ENCODE results near the gene CAMK4.

Gene CAMK4

DNA sequence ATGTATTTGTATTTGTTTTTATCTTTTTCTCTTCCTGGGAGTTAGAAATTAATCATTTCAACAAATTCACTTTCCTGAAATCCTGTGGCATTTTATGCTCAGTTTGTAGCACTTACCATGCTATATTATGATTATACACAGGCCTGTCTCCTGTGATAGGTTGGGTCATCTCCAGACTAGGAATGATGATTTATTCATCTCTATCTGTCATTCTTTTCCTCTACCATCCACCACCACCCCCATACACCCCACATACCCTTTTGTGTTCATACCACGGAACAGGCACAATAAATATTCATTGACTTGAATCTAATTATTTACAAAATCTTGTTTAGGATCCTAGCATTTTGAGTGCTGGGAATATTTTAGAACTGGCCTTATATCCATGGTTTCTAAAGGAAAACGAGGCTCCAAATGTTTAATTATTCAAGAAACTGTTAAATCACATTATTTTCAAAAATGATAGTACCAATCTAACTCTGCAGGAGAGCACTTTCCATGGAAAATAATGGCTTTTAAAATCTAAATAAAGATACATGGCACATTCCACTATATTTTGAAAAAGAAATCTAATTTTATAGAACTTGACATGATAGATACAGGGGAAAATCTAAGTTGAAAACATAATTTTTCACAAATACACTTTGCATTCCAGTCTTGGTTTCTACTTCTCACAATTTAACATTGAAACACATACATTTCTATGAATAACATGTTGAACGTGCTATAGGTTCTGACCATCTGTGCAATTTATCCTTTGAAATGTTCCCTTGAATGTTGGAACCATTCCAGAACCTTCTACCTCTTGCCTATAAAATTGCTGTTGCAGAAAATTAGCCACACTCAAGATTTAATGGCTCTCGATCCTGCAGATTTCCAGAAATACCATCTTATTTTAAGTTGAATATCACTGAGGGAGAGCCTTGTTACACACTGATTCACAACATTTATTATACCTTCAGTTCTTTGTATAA lies 198.8 kb downstream of the CAMK4 start:
- DNase-seq (ENCODE audit: low read depth in 2 of 2) = no peak

DNA sequence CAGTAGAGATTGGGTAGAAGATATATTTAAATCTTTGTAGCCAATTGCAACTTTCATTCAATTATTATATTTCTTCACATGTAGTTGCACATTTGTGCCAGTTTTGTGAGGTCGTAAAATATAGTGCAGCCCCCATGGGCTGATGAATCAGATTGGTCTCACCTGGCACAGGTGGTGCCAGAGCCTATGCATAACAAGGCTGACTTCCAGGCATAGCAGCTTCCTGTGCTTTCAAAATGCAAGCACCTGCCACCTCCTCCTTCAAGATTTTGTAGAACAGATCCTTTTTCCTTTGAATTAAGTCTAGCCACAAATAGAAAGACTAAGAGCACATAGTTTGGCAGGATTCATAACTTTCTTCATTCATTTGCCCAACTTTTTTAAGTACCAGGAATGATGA lies 201.0 kb downstream of the CAMK4 start:
- DNase-seq (ENCODE audit: low read depth in 2 of 2) = no peak

DNA sequence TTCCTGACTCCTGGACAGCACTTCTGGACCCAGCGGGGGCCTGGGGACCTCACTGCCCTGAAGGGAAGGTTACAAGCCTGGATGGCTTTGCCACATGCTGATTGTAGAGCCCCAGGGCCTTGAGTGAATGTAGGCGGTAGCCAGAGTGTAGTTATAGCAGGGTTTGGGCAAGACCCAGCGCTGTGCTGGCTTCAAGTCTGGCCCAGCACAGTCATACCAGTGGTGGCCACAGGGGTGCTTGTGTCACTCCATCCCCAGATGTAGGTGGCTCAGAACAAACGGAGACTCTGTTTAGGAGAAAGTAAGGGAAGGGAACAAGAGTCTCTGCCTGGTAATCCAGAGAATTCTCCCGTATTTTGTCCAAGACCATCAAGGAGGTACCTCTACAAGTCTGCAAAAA lies 203.6 kb downstream of the CAMK4 start:
- DNase-seq (ENCODE audit: low read depth in 2 of 2) = no peak

DNA sequence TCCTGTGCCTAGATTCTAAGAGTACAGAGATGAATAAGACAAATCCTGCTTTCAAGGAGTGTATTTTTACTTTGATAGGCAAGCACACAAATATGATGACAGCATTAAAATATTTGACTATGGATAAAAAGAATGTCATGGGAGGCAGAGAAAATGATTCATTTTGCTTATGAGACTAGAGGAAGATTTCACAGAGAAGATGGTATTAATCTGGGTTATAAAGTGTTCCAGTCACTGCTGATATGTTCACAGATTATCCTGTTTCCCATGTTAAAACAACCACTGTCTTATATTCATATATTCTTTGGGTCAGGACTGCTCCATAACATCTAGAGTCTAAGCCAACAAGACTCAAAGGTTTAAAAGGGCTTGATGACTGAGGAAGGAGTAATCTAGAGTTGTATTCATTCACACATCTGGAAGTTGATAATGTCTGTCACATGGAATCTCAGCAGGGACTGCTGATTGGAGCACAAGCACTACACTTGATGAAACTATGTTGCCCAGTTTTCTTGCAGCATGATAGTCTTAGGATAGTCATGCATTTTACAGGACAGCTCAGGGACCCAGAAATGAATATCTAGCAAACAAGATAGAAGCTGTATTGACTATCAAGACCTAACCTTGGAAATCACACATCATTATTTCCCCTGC lies 208.8 kb downstream of the CAMK4 start:
- no peak for DNase-seq (ENCODE audit: low read depth in 2 of 2)

DNA sequence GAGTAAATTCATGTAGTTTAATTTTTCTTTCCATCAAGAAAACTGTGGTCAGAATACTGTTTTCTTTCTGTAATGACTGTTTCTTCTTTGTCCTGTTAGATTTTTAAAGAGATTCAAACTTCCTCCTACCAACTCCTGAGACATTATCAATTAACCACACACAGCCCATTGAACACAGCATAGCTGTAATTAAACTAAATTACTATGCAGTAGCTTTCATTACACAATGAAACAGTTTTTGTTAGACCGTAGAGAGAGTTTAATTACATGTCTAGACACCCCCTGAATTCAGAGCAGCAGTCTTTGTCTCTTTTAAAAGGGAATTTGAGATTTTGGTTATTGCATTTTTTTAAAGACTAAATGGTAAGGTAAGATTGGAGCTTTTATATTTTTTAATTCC lies 210.6 kb downstream of the CAMK4 start:
- DNase-seq (ENCODE audit: low read depth in 2 of 2) = no peak

DNA sequence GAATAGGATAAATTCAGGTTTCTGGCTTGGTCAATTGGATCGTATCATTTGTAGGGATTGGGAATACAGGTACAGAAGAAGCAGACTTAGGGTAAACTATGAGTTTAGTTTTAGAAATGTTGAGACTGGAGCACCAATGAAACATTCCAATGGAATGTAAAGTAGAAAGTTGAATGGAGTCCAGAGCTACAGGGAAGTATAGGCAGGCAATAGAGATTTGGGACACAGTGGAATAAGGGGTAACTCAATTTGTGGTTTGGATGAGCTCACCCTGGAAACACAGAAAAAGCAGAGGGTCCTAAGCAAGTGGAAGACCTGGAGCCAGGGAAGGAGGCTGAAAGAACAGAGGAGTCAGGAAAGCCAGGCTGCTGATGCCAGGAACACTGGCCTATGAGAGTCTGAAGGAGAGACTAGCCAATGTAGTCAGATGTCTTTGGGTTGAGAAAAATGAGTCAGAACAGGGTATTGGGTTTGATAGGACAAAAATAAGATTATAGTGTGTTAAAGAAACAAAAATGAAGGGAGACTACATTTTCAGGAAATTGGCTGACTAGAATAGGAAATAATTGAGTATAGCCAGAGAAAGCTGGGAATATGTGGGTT lies 215.4 kb downstream of the CAMK4 start:
- no peak for DNase-seq (ENCODE audit: low read depth in 2 of 2)

DNA sequence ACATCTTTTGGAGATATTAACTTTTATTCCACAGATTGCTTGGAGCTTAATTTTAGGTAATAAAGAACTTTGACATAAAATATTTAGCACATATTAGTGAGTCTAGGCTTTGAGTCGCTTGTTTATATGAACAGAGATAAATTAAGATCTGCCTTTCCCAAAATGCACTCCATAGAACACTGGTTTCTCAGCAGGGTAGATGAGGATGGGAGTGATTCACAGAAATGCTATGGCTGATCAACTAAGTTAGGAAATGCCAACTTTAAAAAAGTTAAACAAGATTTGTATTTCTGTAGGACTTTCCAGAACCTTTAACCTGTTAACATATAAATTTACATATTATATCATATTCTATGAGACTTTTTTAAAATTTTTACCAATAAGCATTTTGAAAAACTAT lies 222.9 kb downstream of the CAMK4 start:
- DNase-seq (ENCODE audit: low read depth in 2 of 2) = no peak

DNA sequence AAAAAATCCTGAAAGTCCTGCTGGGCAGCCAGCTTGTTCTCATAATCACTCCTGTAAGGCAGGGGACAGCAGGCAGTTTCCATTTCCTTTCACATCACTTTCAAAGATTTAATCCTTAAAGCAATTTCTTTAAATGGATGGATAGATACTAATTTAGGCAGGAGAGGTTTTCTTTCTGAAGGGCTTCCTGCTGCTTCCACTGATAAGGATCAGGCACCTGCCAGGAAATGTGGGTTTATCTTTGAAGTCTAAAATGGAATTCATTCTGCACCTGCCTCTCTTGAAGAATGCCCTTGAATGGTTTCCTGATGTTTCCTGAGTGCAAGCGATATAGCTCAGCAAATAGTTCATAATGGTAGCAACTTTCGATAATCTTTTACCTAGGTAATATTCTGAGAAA lies 223.6 kb downstream of the CAMK4 start:
- no peak for DNase-seq (ENCODE audit: low read depth in 2 of 2)

DNA sequence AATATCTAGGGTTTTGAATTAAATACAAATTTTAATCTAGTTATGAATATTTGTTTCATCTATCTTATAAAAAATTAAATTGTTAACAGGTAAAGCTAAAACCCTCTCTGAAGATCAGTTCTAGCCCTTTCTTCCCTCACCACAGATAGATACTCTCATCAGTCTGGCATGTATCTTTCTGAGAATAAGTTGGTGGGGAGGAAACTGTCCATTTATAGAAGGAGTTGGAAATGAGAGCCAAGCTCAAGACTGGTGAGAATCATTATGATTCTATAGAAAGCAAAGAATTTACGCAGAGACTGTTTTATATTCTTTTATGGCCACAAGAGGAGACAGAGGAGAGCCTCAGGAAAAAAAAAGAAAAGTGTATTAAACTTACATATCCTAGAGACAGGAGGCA lies 229.1 kb downstream of the CAMK4 start:
- DNase-seq (ENCODE audit: low read depth in 2 of 2) = no peak

DNA sequence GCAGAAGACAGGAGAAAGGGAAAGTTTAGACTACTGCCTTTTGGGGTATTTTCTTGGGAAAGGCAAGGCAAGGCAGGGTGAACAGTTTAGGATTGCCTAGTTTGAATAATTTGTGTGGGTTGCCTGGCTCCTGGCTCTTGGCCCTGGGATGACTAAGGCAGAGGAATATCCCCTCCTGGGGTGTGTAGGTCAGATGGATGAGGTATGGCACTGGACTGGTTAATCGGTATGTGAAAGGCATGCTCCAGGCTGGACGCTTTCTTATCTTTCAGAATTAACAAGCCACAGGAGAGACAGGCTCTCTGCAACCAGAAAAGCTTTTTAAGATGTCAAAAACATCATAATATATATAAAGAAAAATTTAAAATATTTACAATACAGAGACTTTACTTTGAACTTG lies 229.6 kb downstream of the CAMK4 start:
- no peak for DNase-seq (ENCODE audit: low read depth in 2 of 2)

DNA sequence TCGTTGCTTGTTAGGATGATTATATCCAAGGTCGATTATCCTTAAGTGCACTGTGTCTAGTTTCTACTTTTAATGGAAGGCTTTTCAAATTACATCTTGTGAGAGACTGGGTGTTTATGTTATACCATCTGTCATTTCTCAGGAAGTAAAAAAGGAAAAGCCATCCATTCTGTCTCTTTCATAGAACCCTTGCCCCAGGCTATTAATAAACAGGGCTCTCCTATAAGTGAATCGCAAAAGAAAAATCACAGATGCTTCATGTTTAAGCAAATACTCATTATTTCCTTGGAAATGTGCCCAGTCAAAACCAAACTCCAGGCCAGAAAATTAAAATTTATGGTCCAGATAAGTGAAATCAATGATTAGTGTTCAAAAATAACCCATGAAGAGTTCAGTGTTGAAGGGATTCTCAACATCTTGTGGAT lies 230.0 kb downstream of the CAMK4 start:
- DNase-seq (ENCODE audit: low read depth in 2 of 2) = no peak

DNA sequence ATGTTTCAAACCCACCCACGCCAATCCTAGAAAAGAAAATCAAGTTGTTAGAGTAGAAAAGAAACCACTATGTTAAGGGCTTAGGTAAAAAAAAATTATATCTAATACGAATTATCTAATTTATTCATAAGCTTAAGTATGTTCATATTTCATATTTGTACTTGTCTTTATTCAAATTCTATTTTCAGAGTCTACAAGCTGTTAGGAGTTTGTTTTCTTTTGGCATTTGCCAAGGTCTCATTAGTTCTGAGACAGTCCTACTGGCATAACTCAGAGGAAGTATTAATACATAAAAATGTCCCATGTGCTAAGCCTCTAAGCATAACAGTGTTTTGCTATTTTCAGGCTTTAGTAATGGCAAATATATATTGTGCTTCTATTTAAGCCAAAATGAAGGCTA lies 230.6 kb downstream of the CAMK4 start:
- DNase-seq (ENCODE audit: low read depth in 2 of 2) = no peak

DNA sequence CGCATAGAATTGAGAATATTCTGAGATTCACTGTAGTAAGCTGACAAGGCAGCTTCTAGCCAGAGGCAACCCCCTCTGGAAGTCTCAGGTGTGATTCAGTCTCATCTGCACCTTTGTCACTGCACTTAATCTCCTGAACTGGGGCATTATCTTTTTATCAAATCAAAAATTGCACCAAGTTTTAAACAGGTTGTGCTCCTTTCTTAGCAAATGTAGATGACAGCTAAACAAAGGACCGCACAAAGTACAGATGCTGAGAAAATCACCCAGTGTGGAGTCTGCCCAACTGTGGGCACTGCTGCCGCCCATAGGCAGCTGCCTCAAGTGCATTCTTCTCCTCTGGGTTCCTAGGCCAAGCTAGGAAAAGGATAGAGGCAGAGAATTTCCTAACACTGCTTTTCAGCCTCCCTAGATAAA lies 237.1 kb downstream of the CAMK4 start:
- no peak for DNase-seq (ENCODE audit: low read depth in 2 of 2)

DNA sequence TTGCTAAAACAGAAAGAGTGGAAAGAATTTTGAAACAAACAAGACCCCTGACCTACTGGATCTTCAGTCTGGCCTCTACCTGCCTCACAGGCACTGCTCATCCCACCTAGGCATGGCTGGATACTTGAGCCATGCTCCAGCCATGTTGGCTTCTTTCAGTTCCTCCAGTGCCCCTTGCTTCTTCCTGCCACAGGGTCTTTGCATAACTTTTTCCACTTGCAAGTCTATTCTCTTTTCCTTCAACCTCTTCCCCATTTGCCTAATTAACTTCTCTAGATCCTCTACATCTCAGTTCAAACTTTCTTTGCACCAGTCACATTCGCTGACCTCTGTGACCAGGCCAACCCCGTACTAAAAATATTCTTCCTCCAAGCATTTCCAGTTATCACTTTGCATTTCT lies 237.8 kb downstream of the CAMK4 start:
- DNase-seq (ENCODE audit: low read depth in 2 of 2) = no peak

DNA sequence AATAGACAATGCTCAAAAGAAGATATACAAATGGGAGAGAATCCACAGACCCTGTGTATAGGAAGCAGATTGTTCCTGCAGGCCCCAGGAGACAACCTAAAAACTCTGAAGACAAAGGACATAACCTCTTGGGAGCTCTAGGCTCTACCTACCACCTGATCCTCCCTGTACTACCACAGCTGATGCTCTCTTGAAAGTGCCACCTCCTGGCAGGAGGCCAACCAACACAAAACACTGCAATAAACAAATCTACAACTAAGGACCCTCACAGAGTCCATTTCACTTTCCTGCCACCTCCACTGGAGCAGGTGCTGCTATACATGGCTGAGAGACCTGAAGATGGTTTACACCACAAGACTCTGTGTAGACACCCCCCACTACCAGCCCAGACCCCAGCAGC lies 239.1 kb downstream of the CAMK4 start:
- DNase-seq (ENCODE audit: low read depth in 2 of 2) = no peak

DNA sequence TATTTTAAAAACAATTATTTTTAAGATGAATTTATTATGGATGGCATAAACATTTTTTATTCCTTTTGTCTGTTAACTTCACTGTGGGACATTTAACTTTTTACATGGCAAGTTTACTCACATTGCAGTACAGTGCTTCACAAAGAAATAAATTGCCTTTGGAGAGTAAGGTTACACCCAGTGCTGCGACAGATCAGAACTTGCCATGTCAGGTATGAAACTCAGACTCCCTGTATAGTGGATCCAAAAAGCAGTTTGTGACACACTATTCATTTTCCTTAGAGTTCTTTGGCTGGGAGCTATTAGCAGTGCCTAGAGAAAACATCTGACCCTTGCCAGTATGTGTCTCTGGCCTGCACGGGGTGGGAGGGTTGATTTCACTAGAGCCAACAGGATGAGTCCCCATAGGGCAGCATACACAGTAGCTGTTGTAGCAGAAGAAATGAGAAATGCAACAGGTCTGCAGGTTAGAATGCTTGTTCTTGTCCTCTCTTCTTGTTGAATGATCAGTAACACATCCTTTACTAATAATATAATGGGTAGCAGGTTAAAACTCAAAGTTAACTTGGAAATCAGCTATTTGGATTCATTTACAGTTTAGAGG lies 245.2 kb downstream of the CAMK4 start:
- no peak for DNase-seq (ENCODE audit: low read depth in 2 of 2)

DNA sequence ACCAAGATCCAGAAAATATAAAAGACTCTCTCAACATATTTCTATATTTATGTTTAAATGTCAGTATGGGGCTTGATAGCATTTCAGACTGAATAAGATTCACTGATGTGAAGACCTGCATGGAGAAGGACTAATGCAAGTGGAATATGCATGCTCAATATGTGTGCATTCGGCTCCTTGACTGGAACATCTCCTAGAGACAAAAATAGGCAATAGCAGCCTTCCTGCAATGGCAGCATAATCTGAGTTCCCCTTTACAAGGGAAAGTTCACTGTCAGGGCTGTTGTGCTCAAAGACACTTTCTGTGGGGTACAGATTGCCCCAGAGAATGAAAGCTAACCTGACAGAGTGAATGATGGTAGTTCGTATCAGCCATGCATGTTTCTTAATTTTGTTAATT lies 245.7 kb downstream of the CAMK4 start:
- DNase-seq (ENCODE audit: low read depth in 2 of 2) = no peak

DNA sequence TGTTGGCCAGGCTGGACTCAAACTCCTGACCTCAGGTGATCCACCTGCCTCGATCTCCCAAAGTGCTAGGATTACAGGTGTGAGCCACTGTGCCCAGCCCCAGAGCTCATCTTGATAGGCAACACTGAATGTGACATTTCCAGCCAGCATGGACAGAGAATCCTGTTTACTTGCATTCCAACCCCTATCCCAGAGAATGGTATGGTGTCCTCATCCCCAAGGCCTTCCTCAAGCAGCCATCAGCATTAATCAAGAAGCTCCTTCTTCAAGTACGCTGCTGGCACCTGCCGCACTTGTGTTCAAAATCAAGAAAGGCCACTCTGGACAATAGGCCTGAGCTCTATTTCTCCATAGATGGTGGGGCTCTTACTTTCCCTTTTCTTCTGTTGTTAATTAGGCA lies 247.9 kb downstream of the CAMK4 start:
- DNase-seq (ENCODE audit: low read depth in 2 of 2) = no peak

DNA sequence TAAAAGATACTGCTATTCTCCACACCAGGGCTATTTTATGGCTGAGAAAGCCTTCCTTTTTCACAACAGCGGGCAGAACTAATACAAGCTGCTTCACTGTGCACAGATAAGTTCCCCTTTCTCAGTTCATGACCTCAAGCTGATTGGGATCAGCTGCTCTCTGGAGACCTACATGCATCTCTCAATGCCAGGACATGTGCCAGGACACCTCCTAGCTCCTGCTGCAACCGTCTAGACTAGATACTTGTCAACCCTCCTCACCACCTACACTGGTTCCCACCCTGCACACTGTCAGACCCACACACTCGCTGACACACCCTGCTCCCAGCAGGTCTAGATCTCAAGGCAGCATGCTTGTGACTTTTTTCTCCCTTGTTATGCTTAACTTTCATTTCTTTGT lies 248.4 kb downstream of the CAMK4 start:
- no peak for DNase-seq (ENCODE audit: low read depth in 2 of 2)

DNA sequence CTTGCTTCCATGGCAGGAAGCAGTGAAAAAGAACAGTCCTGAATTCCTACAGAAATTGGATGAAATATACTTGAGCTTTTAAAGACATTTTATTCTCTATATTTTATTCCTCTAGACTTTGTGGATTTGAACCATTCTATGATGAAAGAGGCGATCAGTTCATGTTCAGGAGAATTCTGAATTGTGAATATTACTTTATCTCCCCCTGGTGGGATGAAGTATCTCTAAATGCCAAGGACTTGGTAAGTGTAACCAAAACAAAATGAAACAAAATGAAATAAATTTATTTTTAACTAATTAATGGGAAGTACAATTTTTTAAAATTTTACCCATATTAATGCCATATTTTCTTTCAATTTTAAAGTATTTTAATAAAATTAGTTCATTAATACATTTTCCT lies 254.1 kb downstream of the CAMK4 start:
- DNase-seq (ENCODE audit: low read depth in 2 of 2) = no peak

DNA sequence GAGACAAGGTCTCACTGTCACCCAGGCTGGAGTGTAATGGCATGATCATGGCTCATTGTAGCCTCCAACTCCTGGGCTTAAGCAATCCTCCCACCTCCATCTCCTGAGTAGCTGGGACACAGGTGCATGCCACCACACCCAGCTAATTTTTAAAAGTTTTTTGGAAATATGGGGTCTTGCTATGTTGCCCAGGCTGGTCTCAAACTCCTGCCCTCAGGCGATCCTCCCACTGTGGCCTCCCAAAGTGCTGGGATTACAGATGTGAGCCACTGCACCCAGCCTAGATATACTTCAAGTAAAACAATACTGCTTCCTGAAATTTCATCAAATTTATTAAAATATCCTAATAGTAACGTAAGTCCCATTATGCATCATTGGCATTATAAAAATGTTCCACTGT lies 254.7 kb downstream of the CAMK4 start:
- no peak for DNase-seq (ENCODE audit: low read depth in 2 of 2)

DNA sequence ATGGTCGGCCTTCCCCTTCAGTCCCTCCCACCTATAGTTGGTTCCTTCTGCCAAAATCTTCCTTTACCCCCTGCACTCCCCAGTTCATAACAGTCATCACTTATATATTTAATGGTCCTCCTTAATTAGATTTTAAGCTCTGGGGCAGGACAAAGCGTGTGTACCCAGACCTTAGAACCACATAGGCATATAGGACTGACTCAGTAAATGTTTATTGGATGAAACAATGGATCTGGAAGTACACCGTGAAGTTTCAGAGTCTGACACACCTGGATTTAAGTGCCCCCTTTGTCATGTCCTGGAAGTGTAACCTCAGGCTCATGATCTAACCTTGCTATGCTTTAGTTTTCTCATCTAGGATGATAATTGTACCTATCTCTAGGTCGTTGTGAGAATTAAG lies 256.2 kb downstream of the CAMK4 start:
- no peak for DNase-seq (ENCODE audit: low read depth in 2 of 2)

Measured in activated CD4-positive, alpha-beta T cell treated with anti-CD3 and anti-CD28 coated beads for 24 hours (primary cell).